Aorta (tissue), 5 donors: Measurements from ENCODE around the gene FAM3D. TPM values are rescaled to one million over a fixed set of nuclear protein-coding genes. Genes with fewer than 3 reads are reported as not detected.
"Not testable (repeated sequence)": the region's sequence is repeated elsewhere in the genome, so short reads cannot be mapped to it uniquely, and the experiment has no call there.

Experiments used
- ATAC-seq: fragments of 200-7000 bp; cut with Tn5 transposase; one replicate; pipeline ENCODE4 v1.9.1; 2022; ENCODE audit warnings: moderate library complexity; ENCODE audit not compliant: low FRiP score
- DNase-seq, 2 donors: peaks; one replicate each; pipeline ENCODE4 v3.0.0-alpha.2; 2020
- H3K27ac ChIP-seq, 2 donors: one replicate each; pipeline ENCODE4 v1.5.1; 2013; ENCODE audit warnings: low read length in 2 of 2, mild to moderate bottlenecking in 2 of 2, moderate library complexity in 2 of 2, control low read depth in 1 of 2, inconsistent platforms in 1 of 2, low read depth in 1 of 2
- H3K27me3 ChIP-seq, 2 donors: one replicate each; pipeline ENCODE4 v1.6.1; 2013; ENCODE audit warnings: control low read depth in 1 of 2, low read length in 1 of 2, mild to moderate bottlenecking in 1 of 2, moderate library complexity in 1 of 2; ENCODE audit not compliant: insufficient read depth in 2 of 2, control insufficient read depth in 1 of 2
- H3K36me3 ChIP-seq, 2 donors: one replicate each; pipeline ENCODE4 v1.6.1; 2013; ENCODE audit warnings: control low read depth in 1 of 2, low read length in 1 of 2, mild to moderate bottlenecking in 1 of 2; ENCODE audit not compliant: insufficient read depth in 2 of 2, control insufficient read depth in 1 of 2
- H3K4me1 ChIP-seq, 2 donors: one replicate each; pipeline ENCODE4 v1.6.1; 2013; ENCODE audit warnings: low read length in 2 of 2, control low read depth in 1 of 2, mild to moderate bottlenecking in 1 of 2, moderate library complexity in 1 of 2; ENCODE audit not compliant: insufficient read depth in 2 of 2, control insufficient read depth in 1 of 2
- H3K4me3 ChIP-seq, 2 donors: one replicate each; pipeline ENCODE4 v1.5.1; 2013; ENCODE audit warnings: low read length in 2 of 2, control low read depth in 1 of 2, mild to moderate bottlenecking in 1 of 2
- H3K9me3 ChIP-seq: one replicate; pipeline ENCODE4 v1.6.1; 2013; ENCODE audit warnings: mild to moderate bottlenecking, low read length; ENCODE audit not compliant: control insufficient read depth
- WGBS, 2 donors: extraction: QIAGEN DNeasy Blood & Tissue Kit; methylation state at CpG; one replicate each; pipeline ENCODE4 v1.1.7; 2013; 5-methylcytosine and 5-hydroxymethylcytosine counted together
- intact Hi-C, 2 donors: fragments of 100-400 bp; cut with DNase I; formaldehyde crosslinking; loops; one replicate each; pipeline versions ENCODE4 v1.14.2 to v1.15.0; 2022
- long read RNA-seq, 2 donors: library from polyadenylated mRNA; unstranded; transcript quantifications; one replicate each; pipeline ENCODE4 v2.0.0, GENCODE V29; 2020 to 2021
- polyA plus RNA-seq, 2 donors: library from polyadenylated mRNA; stranded (reverse); fragments of 200-250 nt; gene quantifications; one replicate each; pipeline ENCODE4 v1.2.3, GENCODE V29; 2013
- total RNA-seq, 2 donors: library from RNA; stranded (reverse); fragmentation: NEBNext Ultra II Directional; extraction: Animal tissue kit (Norgen Biotek cat#: 25700); gene quantifications; one replicate each; pipeline ENCODE4 v1.2.1, GENCODE V29; 2021
- donor health status: healthy with polysubstance abuse.
- donor health status: Bipolar disorder and iron deficiency.
- donor health status: DM: no; HTN: no; CAD: no.
- donor health status: DM: no; HTN: no; CAD: no.
- donor health status: DM: yes; HTN: yes; CAD: no.

The FAM3D gene, protein sequence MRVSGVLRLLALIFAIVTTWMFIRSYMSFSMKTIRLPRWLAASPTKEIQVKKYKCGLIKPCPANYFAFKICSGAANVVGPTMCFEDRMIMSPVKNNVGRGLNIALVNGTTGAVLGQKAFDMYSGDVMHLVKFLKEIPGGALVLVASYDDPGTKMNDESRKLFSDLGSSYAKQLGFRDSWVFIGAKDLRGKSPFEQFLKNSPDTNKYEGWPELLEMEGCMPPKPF
- not detected for total RNA-seq
- 1 to 10 TPM in 1 of 2 donors, under 1 TPM in 1; 0.54 to 8.8 TPM for polyA plus RNA-seq
- long read RNA-seq, donor 1 = 0 reads
- long read RNA-seq, donor 2, partial matches to known transcripts = 0 of 1 reads
- long read RNA-seq, donor 2, other reads (novel, unspliced or antisense) = 0 of 1 reads

- no peak within 1 kb of the TSS for H3K4me3 ChIP-seq
- no peaks in the 10 kb centered on the region for H3K36me3 ChIP-seq
- no peak within 1 kb of the TSS for H3K27ac ChIP-seq
- H3K9me3 ChIP-seq = no peaks in the 10 kb centered on the region
- no peaks in the 10 kb centered on the region for H3K4me1 ChIP-seq
- DNase-seq (no peak), ATAC-seq (peak; percentile 33)
- no peaks in the 10 kb centered on the region for H3K27me3 ChIP-seq
- intact Hi-C loops = no loop called here
- 78% methylated on average over 6 of the region's 6 CpGs for WGBS, 2 donors
Observed at GRCh38 chr3:58666683-58667082, at the start of gene FAM3D. TSS of gene FAM3D (minus strand) at chr3:58666774. CDS start at chr3:58655563, 11,211 bp downstream.

DNA sequence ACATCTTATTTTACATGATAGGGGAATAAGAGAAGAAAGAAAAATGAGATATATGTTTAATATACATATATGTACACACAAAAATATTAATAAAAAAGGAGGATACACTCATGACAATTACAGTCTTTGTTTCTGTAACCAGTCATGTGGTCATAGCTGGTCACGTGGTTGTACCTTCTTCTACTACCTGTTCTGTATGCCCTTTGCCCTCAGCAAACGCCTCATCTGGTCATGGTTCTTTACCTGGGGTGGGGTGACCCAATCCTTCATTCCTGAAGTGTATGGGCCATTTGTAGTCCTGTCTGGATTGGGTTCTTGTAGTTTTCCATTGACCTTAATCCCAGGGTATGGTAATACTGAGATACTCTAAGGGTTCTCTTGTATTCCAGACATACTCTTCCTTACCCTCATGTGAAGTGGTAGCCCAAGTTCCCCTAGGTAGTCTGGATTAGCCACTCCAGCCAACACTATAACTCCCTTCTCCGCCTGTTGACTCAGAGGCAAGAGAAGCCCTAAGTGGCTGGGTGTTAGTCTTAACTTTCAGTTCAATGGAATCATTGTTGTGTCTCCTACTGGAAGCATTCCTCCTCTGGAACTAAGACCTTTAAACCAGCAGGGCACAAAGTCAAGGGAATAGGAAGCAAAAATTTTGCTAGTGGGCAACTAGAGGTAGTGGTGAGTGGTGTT lies 47.3 kb upstream of the FAM3D start:
- H3K4me1 ChIP-seq = no peaks in the 10 kb centered on the region
- no peak overlapping the region for H3K4me3 ChIP-seq
- DNase-seq (no peak), ATAC-seq (no peak)
- H3K9me3 ChIP-seq = no peaks in the 10 kb centered on the region
- H3K27me3 ChIP-seq = no peaks in the 10 kb centered on the region
- no peak overlapping the region for H3K27ac ChIP-seq
- intact Hi-C loops = no loop called here
- no peaks in the 10 kb centered on the region for H3K36me3 ChIP-seq
- 83 to 88% methylated on average over 3 of the region's 3 CpGs for WGBS, 2 donors

DNA sequence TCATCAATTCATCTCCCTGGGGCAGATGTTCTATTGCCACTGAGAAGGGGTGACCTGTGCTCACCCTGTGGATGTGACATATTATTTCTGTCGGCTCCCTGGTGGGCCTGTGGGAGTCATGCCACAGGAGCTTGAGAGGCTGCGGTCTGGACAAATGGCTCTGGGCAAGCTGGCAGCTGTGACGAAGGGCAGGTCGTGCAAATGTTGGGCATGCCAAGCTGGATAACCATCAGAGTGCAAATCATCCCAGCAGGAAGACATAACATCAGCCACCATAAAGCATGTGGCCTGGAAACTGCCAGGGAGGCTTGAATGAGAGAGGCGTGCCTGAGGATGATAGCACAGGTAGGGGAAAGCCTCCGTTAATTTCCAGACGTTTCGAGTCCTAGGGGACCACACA lies 45.3 kb upstream of the FAM3D start:
- Histone ChIP-seq H3K27me3 (no peaks in the 10 kb centered on the region), H3K9me3 (no peaks in the 10 kb centered on the region), H3K36me3 (no peaks in the 10 kb centered on the region), H3K4me1 (no peaks in the 10 kb centered on the region), H3K4me3 (no peak overlapping the region), H3K27ac (no peak overlapping the region)
- intact Hi-C loops = no loop called here
- 72 to 74% methylated on average over 8 of the region's 8 CpGs for WGBS, 2 donors
- DNase-seq (no peak), ATAC-seq (no peak)

GRCh38 chr3:58708983-58709382 lies 42.4 kb upstream of the FAM3D start:
- DNase-seq, ATAC-seq, H3K36me3 ChIP-seq, H3K27me3 ChIP-seq, H3K9me3 ChIP-seq, H3K27ac ChIP-seq, H3K4me1 ChIP-seq, H3K4me3 ChIP-seq, intact Hi-C loops: not testable (repeated sequence)
- WGBS, 2 donors = 77 to 80% methylated on average over 3 of the region's 3 CpGs

DNA sequence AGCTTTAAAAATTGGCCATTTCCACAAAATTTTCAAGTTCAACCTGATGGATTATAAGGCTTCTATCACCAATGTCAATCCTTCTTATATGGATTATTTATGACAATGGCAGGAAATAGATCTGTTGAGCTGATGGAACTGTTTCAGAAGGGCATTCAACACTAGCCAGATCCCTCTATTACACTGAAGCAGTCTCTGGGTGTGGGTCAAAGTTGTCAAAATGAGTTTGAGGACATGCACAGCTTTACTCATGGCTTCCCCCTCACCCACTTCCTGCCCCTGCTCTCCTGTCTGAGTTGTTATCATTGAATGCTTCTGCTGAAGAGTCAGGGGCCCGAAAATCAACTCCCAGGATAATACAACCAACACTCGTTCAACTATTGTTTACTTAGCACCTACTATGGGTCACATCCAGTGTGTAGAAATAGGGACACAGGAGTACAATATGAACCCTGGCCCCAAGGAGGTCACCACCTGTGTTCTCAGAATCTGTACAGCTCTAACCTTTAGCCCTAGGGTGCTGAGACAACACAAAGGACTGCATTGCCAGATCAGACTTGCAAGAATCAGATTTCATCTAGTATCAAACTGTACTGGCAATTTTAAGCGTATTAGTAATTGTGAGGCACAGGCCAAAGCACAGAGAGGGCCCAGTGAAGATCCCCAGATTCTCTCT lies 41.7 kb upstream of the FAM3D start:
- Histone ChIP-seq H3K27me3 (no peaks in the 10 kb centered on the region), H3K4me3 (no peak overlapping the region), H3K36me3 (no peaks in the 10 kb centered on the region), H3K9me3 (no peaks in the 10 kb centered on the region), H3K4me1 (no peaks in the 10 kb centered on the region), H3K27ac (no peak overlapping the region)
- ATAC-seq (no peak), DNase-seq (no peak)
- intact Hi-C loops = no loop called here
- 70 to 75% methylated on average over 3 of the region's 3 CpGs for WGBS, 2 donors

GRCh38 chr3:58707390-58707930 lies 40.9 kb upstream of the FAM3D start:
- DNase-seq (no peak), ATAC-seq (no peak)
- Histone ChIP-seq H3K4me3 (no peak overlapping the region), H3K4me1 (no peaks in the 10 kb centered on the region), H3K27ac (no peak overlapping the region), H3K27me3 (no peaks in the 10 kb centered on the region), H3K9me3 (no peaks in the 10 kb centered on the region), H3K36me3 (no peaks in the 10 kb centered on the region)
- WGBS, 2 donors = 81 to 85% methylated on average over 3 of the region's 3 CpGs
- intact Hi-C loops = no loop called here

- H3K27me3 ChIP-seq = no peaks in the 10 kb centered on the region
- no peak overlapping the region for H3K4me3 ChIP-seq
- no peak for ATAC-seq
Observed at GRCh38 chr3:58706395-58707167, 40.0 kb upstream of the FAM3D start.

DNA sequence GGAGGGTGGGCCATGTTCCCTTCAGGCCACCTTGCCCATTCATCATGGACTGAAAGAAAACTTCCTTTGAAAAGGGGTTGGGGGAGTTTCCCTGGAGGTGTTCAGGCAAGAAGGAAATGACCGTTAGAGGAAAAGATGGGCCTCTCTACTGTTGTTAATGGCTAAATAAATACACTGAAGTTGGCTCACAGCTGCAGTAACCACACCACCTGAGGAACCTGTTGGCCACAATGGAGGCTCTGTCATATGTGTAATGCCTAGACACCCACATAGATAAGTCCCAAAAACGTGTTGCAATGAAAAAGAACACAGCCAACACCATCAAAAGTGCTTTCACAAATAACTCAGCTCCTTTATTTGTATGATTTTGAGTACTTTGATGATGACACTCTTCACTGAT lies 38.2 kb upstream of the FAM3D start:
- Histone ChIP-seq H3K27me3 (no peaks in the 10 kb centered on the region), H3K4me1 (no peaks in the 10 kb centered on the region), H3K36me3 (no peaks in the 10 kb centered on the region), H3K27ac (no peak overlapping the region), H3K9me3 (no peaks in the 10 kb centered on the region), H3K4me3 (no peak overlapping the region)
- ATAC-seq (no peak), DNase-seq (no peak)
- intact Hi-C loops = no loop called here
- 69 to 72% methylated on average over 2 of the region's 2 CpGs for whole genome bisulfite sequencing, 2 donors

More at GRCh38 chr3:58706395-58707167, 40.0 kb upstream of the FAM3D start:
- intact Hi-C loops = no loop called here
- H3K36me3 ChIP-seq = no peaks in the 10 kb centered on the region
- H3K9me3 ChIP-seq = no peaks in the 10 kb centered on the region
- no peaks in the 10 kb centered on the region for H3K4me1 ChIP-seq
- WGBS, 2 donors = 81 to 82% methylated on average over 2 of the region's 2 CpGs
- DNase-seq = no peak
- H3K27ac ChIP-seq = no peak overlapping the region
